NCI-H526 treated with DMSO at 0.1 percent for 48 hours (cell line): ENCODE data around the gene TEP1.
"Not testable (repeated sequence)": the region's sequence is repeated elsewhere in the genome, so short reads cannot be mapped to it uniquely, and the experiment has no call there.

Experiments
- DNase-seq: peaks from one replicate; lab custom pipeline; 2025; lab: John Stamatoyannopoulos, UW

Gene TEP1

DNA sequence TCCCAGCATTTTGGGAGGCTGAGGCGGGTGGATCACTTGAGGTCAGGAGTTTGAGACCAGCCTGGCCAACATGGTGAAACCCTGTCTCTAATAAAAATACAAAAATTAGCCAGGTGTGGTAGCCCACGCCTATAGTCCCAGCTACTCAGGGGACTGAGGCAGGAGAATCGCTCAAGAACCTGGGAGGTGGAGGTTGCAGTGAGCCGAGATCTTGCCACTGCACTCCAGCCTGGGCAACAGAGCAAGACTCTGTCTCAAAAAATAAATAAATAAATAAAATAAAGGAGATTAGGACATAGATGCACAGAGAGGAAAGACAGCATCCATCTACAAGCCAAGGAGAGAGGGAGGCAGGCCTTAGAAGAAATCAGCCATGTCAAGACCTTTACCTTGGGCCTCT lies 72.3 kb downstream of the TEP1 start:
- not testable (repeated sequence) for DNase-seq

DNA sequence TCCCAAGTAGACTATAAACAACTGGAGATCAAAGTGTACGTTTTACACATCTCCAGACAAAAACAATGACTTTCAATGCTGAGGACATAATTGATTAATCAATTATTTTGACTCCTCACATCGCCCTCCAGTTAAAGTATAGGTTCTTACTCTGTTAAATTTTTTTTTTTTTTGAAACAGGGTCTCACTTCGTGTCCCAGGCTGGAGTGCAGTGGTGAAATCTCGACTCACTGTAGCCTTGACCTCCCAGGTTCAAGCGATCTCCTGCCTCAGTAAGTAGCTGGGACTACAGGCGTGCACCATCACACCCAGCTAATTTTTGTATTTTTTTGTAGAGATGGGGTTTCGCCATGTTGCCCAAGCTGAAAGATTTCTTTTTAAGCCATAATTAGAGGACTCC lies 79.3 kb downstream of the TEP1 start:
- DNase-seq, result no peak

DNA sequence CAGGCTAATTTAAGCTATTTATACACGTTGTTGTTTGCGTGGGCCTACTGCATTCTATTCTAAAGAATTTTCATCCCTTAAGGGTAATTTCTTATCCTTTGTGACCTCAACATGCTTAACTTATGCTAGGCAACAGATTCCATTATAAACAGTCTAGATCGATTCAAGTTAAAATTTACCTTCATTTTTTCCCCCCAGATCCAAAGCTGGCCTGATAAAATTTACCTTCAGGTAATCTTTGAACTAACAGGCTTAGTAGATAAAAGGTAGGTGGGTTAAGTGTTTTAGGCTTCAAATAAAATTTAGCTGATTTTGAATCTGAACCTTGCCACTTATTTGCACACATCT lies 79.8 kb downstream of the TEP1 start:
- no peak for DNase-seq

GRCh38 chr14:20332788-20333493 lies 80.4 kb downstream of the TEP1 start, which contains the start of gene CCNB1IP1:
Gene CCNB1IP1, minus strand, starts transcription at chr14:20333279. Its CDS starts 16,756 bp downstream, at chr14:20316523.
- peak; percentile 73 for DNase-seq

DNA sequence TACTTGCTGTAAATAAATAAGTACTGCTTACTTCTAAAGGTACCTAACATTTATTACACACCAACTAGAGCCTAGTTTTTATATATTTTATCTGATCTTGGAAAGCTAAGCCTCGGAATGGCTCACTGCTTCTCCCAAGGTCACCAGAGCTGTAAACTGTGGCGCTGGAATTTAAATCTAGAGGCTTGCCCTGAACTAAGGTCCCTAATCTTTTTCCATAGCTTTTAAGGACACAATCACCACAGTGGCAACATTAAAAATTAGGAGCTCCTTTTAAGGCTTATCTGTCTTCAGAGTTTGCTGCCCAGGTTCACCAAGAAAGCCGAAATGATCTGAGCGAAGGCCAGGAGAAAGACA lies 80.9 kb downstream of the TEP1 start:
- peak; percentile 21 for DNase-seq

DNA sequence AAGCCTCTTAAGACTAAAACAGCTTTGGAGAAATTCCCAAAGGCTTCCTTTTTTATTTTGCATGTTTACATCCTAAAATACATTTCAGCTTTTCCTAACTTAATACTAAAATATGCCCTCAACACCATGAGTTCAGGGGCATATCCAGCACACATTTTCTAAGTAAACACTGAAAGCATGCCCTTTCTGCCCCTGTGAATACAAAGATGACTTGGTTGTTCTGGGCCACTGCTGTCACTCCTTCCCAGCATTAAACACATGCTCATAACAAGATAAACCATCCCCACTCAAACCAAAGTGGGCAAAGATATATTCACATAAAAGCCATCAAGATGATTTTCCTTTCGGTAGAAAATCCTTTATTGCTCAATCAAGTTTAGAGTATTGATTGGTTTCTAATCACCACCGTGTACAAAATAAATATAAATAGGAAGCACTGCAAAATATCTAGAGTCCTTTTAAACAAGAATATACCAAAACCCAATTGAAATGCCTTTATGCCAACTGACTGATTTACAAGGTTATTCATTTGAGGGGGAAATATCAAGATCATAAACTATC lies 82.2 kb downstream of the TEP1 start:
- DNase-seq, result no peak

GRCh38 chr14:20329355-20329754 lies 83.9 kb downstream of the TEP1 start:
- no peak for DNase-seq

GRCh38 chr14:20328705-20329104 lies 84.6 kb downstream of the TEP1 start:
- DNase-seq, result no peak

- peak; percentile 34 for DNase-seq
These were observed 86.1 kb downstream of the TEP1 start for GRCh38 chr14:20327005-20327869.

DNA sequence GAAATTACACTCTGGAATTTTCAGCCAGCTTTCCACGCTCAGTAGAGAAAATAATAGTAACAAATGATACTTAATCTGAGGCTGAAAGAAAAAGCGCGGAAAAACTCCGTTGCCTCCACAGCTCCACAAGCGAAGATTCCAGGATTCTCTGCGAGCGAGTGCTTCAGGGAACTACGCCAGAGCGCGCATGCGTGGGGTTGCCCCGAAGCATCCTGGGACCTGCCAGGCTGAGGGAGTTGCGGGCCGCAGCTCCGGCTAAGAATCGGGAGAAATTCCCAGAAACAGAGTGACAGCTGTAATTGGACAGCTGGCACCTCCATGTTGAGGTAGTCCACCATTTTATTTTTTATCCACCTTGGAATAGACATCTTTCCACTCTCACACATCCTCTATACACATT lies 95.6 kb downstream of the TEP1 start:
- no peak for DNase-seq
